HG03457 (cell line): ENCODE measurements around the gene CDK5RAP2.

ENCODE experiments used
- ATAC-seq: cut with Tn5 transposase; IDR thresholded peaks from one replicate; pipeline ENCODE4 v1.9.1; 2021; ENCODE audit warnings: moderate number of reproducible peaks; ENCODE audit not compliant: unreplicated experiment

CDK5RAP2 gene

DNA sequence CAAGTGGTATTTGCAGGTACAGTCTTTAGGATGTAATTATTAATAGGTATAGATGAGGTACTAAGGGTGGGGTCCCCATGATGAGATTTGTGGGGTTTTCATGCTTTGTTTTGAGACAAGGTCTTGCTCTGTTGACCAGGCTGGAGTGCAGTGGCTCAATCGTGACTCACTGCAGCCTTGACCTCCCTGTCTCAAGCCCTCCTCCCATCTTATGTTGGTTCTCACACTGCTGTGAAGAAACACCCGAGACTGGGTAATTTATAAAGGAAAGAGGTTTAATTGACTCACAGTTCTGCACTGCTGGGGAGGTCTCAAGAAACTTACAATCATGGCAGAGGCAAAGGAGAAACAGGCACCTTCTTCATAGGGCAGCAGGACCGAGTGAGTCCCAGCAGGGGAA is 217.5 kb downstream of the CDK5RAP2 start:
- no peak for ATAC-seq

DNA sequence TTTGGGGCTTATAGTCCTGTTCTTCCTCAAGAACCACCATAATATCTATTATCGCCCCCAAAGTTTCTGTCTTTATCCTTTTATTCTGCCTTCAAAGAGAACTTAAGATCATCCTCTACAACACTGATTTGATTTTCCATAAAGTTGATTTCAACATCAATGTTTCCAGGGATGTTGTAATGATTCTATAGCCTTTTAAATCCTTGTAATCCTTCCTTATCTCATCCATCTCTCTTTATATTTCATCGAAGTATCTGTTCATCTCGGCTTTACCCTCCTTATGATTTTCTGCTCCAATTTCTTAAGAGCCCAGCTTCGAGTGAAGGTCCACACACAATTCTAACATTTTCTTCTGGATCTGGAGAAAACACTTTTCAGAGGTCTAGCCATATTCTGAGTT is 218.4 kb downstream of the CDK5RAP2 start:
- no peak for ATAC-seq

GRCh38 chr9:120360510-120360909 is 219.5 kb downstream of the CDK5RAP2 start:
- no peak for ATAC-seq

- ATAC-seq = no peak
Measured at GRCh38 chr9:120360046-120360445, 219.9 kb downstream of the CDK5RAP2 start.

- ATAC-seq = no peak
Measured at GRCh38 chr9:120358877-120359276, 221.1 kb downstream of the CDK5RAP2 start.

DNA sequence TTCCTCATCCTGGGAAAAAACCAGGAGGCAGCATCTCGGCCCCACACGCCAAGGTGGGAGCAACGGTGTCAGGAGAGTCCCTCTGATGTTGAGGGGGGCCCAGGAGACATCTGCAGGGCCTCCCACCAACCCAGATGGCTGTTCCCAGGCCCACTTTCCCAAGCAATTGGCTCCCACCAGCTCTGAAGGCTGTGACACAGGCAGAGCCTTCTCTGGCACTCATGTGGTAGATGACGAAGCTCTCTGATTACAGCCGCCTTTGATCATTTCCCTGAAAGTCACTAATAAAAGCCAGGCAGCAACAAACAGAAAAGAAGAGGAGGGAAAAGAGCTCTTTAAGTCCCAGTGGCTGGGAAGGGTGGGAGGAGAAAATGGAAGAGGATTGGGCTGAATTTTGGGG is 226.5 kb downstream of the CDK5RAP2 start:
- ATAC-seq = no peak

- ATAC-seq = no peak
Measured at GRCh38 chr9:120351106-120351505, 228.9 kb downstream of the CDK5RAP2 start.

DNA sequence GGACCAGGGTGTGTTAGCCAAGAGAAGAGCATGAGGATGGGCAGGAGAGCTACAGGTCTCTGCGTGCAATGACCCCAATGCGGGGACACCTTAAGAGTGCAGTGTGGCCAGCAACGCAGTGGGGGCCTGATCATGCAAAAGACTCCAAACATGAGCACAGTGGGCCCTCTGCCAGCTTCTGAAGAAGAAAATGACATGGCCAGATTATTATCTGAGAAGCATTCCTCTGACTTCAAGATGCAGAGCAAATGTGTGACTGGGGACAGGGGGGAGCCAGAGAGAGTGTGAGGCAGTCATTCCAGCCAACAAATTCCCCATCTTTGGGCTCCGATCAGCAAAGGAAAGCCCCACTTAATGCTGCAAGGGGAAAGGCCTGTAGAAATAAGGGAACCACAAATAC is 229.4 kb downstream of the CDK5RAP2 start:
- ATAC-seq = no peak

GRCh38 chr9:120348951-120349429 is 231.0 kb downstream of the CDK5RAP2 start:
- ATAC-seq = no peak

DNA sequence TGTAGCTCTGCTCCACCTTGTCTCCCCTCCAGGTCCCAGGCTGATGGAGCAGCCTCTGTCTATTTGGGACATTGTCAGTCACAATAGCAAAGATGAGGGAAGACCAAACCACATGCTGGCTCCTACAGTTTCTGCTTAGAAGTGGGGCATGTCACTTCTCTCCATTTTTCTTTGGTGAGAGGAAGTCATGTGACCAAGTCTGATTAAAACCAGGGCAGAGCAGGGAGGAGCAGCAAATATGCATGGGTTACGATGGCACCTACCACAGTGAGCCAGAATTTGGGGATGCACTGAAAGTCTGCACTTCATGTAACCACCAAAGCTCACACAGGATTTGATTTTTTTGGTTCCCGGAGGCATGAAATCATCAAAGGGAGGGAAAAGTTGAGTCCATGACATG is 234.6 kb downstream of the CDK5RAP2 start:
- no peak for ATAC-seq

GRCh38 chr9:120344230-120344629 is 235.7 kb downstream of the CDK5RAP2 start:
- ATAC-seq = no peak

DNA sequence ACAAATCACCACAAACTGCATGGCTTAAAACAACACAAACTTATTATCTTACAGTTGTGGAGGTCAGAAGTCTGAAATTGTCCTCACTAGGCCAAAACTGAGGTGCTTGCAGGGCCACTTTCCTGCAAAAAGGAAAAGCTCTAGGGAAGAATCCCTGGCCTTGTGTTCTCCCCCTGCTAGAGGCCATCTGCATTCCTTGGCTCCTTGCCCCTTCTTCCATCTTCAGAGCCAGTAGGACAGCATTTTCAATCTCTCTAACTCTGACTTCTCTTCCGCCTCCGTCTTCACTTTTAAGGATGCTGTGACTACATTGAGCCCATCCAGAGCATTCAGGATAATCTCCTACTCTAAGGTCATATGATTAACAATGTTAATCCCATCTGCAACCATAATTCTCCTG is 236.6 kb downstream of the CDK5RAP2 start:
- ATAC-seq = no peak
